Right renal cortex interstitium (tissue), 3 donors: Measurements from ENCODE around the gene ALDH18A1. TPM values are rescaled to one million over a fixed set of nuclear protein-coding genes. Genes with fewer than 3 reads are reported as not detected.

Source experiments
- DNase-seq, 3 donors: peaks; one replicate each; pipeline ENCODE4 v3.0.0-alpha.2; 2013; ENCODE audit warnings: low read depth in 3 of 3, low spot score in 2 of 3
- polyA plus RNA-seq, 3 donors: library from polyadenylated mRNA; unstranded; fragments of 120-200 nt; gene quantifications; one replicate each; pipeline ENCODE4 v1.2.1, GENCODE V29; 2013; ENCODE audit not compliant: insufficient read length in 3 of 3

The ALDH18A1 gene
- polyA plus RNA-seq, 3 donors = 74.2 to 79.9 (median 78.8) TPM

GRCh38 chr10:95588025-95588424 lies 68.5 kb downstream of the ALDH18A1 start:
- DNase-seq = no peak

- no peak for DNase-seq
Measured at GRCh38 chr10:95579835-95580535, 76.5 kb downstream of the ALDH18A1 start.

GRCh38 chr10:95579292-95579691 lies 77.2 kb downstream of the ALDH18A1 start:
- no peak for DNase-seq

- DNase-seq = no peak
Measured at GRCh38 chr10:95578619-95579018, 77.9 kb downstream of the ALDH18A1 start.

GRCh38 chr10:95574649-95575365 lies 81.7 kb downstream of the ALDH18A1 start:
- no peak for DNase-seq

GRCh38 chr10:95573964-95574604 lies 82.4 kb downstream of the ALDH18A1 start:
- no peak for DNase-seq

GRCh38 chr10:95573527-95573926 lies 83.0 kb downstream of the ALDH18A1 start:
- DNase-seq = no peak

GRCh38 chr10:95572131-95572820 lies 84.2 kb downstream of the ALDH18A1 start:
- no peak for DNase-seq

GRCh38 chr10:95571390-95571789 lies 85.1 kb downstream of the ALDH18A1 start:
- no peak for DNase-seq

- DNase-seq = no peak
Measured at GRCh38 chr10:95569368-95569767, 87.1 kb downstream of the ALDH18A1 start.

- no peak for DNase-seq
Measured at GRCh38 chr10:95567903-95568630, 88.4 kb downstream of the ALDH18A1 start.

GRCh38 chr10:95566136-95566535 lies 90.4 kb downstream of the ALDH18A1 start:
- no peak for DNase-seq

- DNase-seq = no peak
Measured at GRCh38 chr10:95565336-95565735, 91.2 kb downstream of the ALDH18A1 start.

GRCh38 chr10:95564291-95564690 lies 92.2 kb downstream of the ALDH18A1 start:
- no peak for DNase-seq

GRCh38 chr10:95562341-95562965 lies 94.1 kb downstream of the ALDH18A1 start:
- DNase-seq = no peak

- DNase-seq = no peak
Measured at GRCh38 chr10:95561864-95562177, 94.7 kb downstream of the ALDH18A1 start.

- peak; percentile 82 to 94 (median 90) for DNase-seq
Measured at GRCh38 chr10:95561177-95561863, 95.2 kb downstream of the ALDH18A1 start, which contains the start of gene SORBS1. SORBS1 (minus strand) TSS chr10:95561371; CDS start chr10:95441135, 120,236 bp downstream.

- DNase-seq = no peak
Measured at GRCh38 chr10:95560278-95561176, 96.0 kb downstream of the ALDH18A1 start.
